Right lobe of liver (tissue), 4 donors: ENCODE results near the gene CEMP1.

Experiments used
- CTCF ChIP-seq, 4 donors: fragments of 200-600 bp in 3 of 4; fragments of 450-650 bp in 1 of 4; IDR thresholded peaks; one replicate each; pipeline versions ENCODE4 v1.5.1 to v1.8.0; 2016 to 2022; ENCODE audit warnings: antibody characterized with exemption in 4 of 4, mild to moderate bottlenecking in 2 of 4
- POLR2A ChIP-seq: fragments of 450-650 bp; IDR thresholded peaks from one replicate; pipeline ENCODE4 v1.6.1; 2017; ENCODE audit warnings: antibody characterized with exemption, mild to moderate bottlenecking
- donor health status: DM: no; HTN: no; CAD: no.
- donor health status: DM: no; HTN: no; CAD: no.
- donor health status: DM: no; HTN: yes; CAD: no.

DNA sequence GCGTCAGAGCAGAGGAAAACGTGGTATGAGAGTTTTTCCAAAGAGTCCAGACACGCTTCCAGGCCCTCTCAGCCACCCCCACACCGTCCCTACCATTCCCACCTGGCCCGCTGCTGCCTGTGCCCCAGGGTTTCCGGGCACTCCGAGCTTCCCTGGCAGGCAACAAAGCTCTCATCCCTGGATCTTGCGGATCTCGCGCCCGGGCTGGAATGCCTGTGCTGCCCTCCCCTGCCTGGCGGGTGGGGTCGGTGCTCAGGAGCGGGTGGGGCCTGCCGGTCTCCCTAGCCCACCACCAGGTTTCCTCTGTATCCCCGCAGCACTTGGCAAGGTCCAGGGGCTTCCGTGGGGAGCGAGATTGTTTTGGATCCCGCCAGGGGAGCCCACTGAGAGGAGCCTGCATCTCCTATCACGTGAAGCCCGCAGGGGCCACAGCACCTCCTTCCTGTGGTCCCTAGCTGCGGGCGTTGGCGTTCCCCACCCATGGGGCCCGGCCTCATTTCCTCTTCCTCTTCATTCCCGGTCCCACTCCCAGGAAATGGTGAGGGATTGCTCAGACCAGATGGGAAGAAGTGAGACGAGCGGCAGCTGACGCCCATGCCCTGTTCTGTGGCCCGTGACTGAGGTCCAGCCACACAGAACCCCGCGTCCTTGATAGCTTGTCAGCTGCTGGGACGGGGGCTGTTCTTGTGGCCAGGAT lies 45.2 kb downstream of the CEMP1 start:
- TF ChIP-seq POLR2A = no peak
- TF ChIP-seq CTCF (IDR thresholded peaks at IDR 0.05) = no peak
